ENCODE measurements around the gene DEFB108B.
"Not testable (repeated sequence)": the region's sequence is repeated elsewhere in the genome, so short reads cannot be mapped to it uniquely, and the experiment has no call there.

The DEFB108B gene

GRCh38 chr11:71860835-71861234 is 27.8 kb downstream of the DEFB108B start:
- intact Hi-C loops (cut with micrococcal nuclease): not testable (repeated sequence)

GRCh38 chr11:71863978-71864627 is 31.1 kb downstream of the DEFB108B start:
- H3K27ac Mint-ChIP-seq; H3K9me3 Mint-ChIP-seq; H3K4me1 Mint-ChIP-seq (ENCODE audit: low read depth); intact Hi-C loops (cut with micrococcal nuclease); H3K27me3 Mint-ChIP-seq; H3K36me3 Mint-ChIP-seq (ENCODE audit: low read depth); H3K4me3 Mint-ChIP-seq: not testable (repeated sequence)

More at GRCh38 chr11:71860835-71861234, 27.8 kb downstream of the DEFB108B start:
- not testable (repeated sequence) for H3K4me3 Mint-ChIP-seq; H3K27me3 Mint-ChIP-seq; H3K36me3 Mint-ChIP-seq (ENCODE audit: low read depth); H3K27ac Mint-ChIP-seq; H3K4me1 Mint-ChIP-seq (ENCODE audit: low read depth); H3K9me3 Mint-ChIP-seq

GRCh38 chr11:71867209-71867608 is 34.2 kb downstream of the DEFB108B start:
- H3K4me1 Mint-ChIP-seq (ENCODE audit: low read depth); H3K27ac Mint-ChIP-seq; H3K4me3 Mint-ChIP-seq; intact Hi-C loops (cut with micrococcal nuclease); H3K9me3 Mint-ChIP-seq; H3K27me3 Mint-ChIP-seq; H3K36me3 Mint-ChIP-seq (ENCODE audit: low read depth): not testable (repeated sequence)

GRCh38 chr11:71869931-71870330 is 36.9 kb downstream of the DEFB108B start:
- H3K36me3 Mint-ChIP-seq (ENCODE audit: low read depth); H3K4me1 Mint-ChIP-seq (ENCODE audit: low read depth); H3K27ac Mint-ChIP-seq; H3K9me3 Mint-ChIP-seq; intact Hi-C loops (cut with micrococcal nuclease); H3K4me3 Mint-ChIP-seq; H3K27me3 Mint-ChIP-seq: not testable (repeated sequence)

GRCh38 chr11:71870661-71871060 is 37.7 kb downstream of the DEFB108B start:
- H3K4me1 Mint-ChIP-seq (ENCODE audit: low read depth); intact Hi-C loops (cut with micrococcal nuclease); H3K36me3 Mint-ChIP-seq (ENCODE audit: low read depth); H3K27ac Mint-ChIP-seq; H3K4me3 Mint-ChIP-seq; H3K27me3 Mint-ChIP-seq; H3K9me3 Mint-ChIP-seq: not testable (repeated sequence)

- H3K27me3 Mint-ChIP-seq; H3K27ac Mint-ChIP-seq; H3K4me3 Mint-ChIP-seq; intact Hi-C loops (cut with micrococcal nuclease); H3K9me3 Mint-ChIP-seq; H3K4me1 Mint-ChIP-seq (ENCODE audit: low read depth): not testable (repeated sequence)
- H3K36me3 Mint-ChIP-seq (ENCODE audit: low read depth): peaks cover 12% of the 10 kb centered on the region
Observed at GRCh38 chr11:71876262-71876661, 43.3 kb downstream of the DEFB108B start.

- peaks cover 12% of the 10 kb centered on the region for H3K36me3 Mint-ChIP-seq (ENCODE audit: low read depth)
- H3K27ac Mint-ChIP-seq; H3K4me3 Mint-ChIP-seq; H3K4me1 Mint-ChIP-seq (ENCODE audit: low read depth); H3K9me3 Mint-ChIP-seq; intact Hi-C loops (cut with micrococcal nuclease); H3K27me3 Mint-ChIP-seq: not testable (repeated sequence)
Observed at GRCh38 chr11:71878059-71878458, 45.1 kb downstream of the DEFB108B start, which contains the start of gene DEFB131B. DEFB131B (plus strand) TSS chr11:71878453; CDS start chr11:71878453, 0 bp downstream.

GRCh38 chr11:71885806-71886205 is 52.8 kb downstream of the DEFB108B start:
- H3K9me3 Mint-ChIP-seq; H3K4me1 Mint-ChIP-seq (ENCODE audit: low read depth); H3K27ac Mint-ChIP-seq; H3K4me3 Mint-ChIP-seq; intact Hi-C loops (cut with micrococcal nuclease); H3K27me3 Mint-ChIP-seq; H3K36me3 Mint-ChIP-seq (ENCODE audit: low read depth): not testable (repeated sequence)

Data from dendritic cell treated with granulocyte-macrophage colony-stimulating factor and Interleukin-4, amounts not matched to agents 40 ng/mL and 50 ng/mL, for 4 days (primary cell).